ENCODE results near the gene C2orf78.
A peak's percentile ranks its signal among the peaks of the same experiment; 100 is the strongest.

The C2orf78 gene

GRCh38 chr2:73827660-73828388 lies 43.8 kb downstream of the C2orf78 start:
- no CpG with 5 or more reads among the region's 9 CpGs for WGBS (ENCODE audit: extremely low coverage, insufficient coverage, low lambda C conversion rate)
- no peak overlapping the region for H2BK5ac ChIP-seq (ENCODE audit: low read length)

GRCh38 chr2:73828389-73828817 lies 44.4 kb downstream of the C2orf78 start:
- no peaks in the 10 kb centered on the region for H3K4me1 ChIP-seq (ENCODE audit: control insufficient read depth, low read depth, low read length)
- H3K4ac ChIP-seq (ENCODE audit: low read depth, low read length): no peak overlapping the region
- WGBS (ENCODE audit: extremely low coverage, insufficient coverage, low lambda C conversion rate): no CpG with 5 or more reads among the region's 4 CpGs
- no peak overlapping the region for H4K8ac ChIP-seq (ENCODE audit: low read depth, low read length)
- H2BK15ac ChIP-seq (replicated peaks; ENCODE audit: low read depth): no peak overlapping the region
- H3K36me3 ChIP-seq (ENCODE audit: control insufficient read depth, insufficient read depth, low read length): no peaks in the 10 kb centered on the region
- H3K27me3 ChIP-seq (ENCODE audit: insufficient read depth, low read length, poor library complexity): no peaks in the 10 kb centered on the region
- H3K79me2 ChIP-seq (ENCODE audit: control insufficient read depth, insufficient read depth, low read length): peaks cover 14% of the 10 kb centered on the region
- no peak overlapping the region for H3K4me3 ChIP-seq (ENCODE audit: low read length)
- no peak overlapping the region for H3K27ac ChIP-seq (ENCODE audit: low read depth, low read length)
- H3K4me2 ChIP-seq (ENCODE audit: low read length): no peak overlapping the region
- no peak overlapping the region for H2BK120ac ChIP-seq (ENCODE audit: low read depth, low read length)
- H4K5ac ChIP-seq (ENCODE audit: low read length): no peak overlapping the region
- no peak overlapping the region for H3K18ac ChIP-seq (ENCODE audit: low read length)
- DNase-seq: no peak
- H2BK5ac ChIP-seq (ENCODE audit: low read length): no peak overlapping the region
- H3K79me1 ChIP-seq (ENCODE audit: low read length): peaks cover 7% of the 10 kb centered on the region
- H3K9ac ChIP-seq (ENCODE audit: low read length): no peak overlapping the region
- no peak overlapping the region for H2AK5ac ChIP-seq (ENCODE audit: low read length)
- no peak overlapping the region for H3K23ac ChIP-seq (ENCODE audit: low read length)
- H3K56ac ChIP-seq (ENCODE audit: low read length): no peak overlapping the region

More at GRCh38 chr2:73827660-73828388, 43.8 kb downstream of the C2orf78 start:
- H4K5ac ChIP-seq (ENCODE audit: low read length): no peak overlapping the region
- no peak overlapping the region for H3K4ac ChIP-seq (ENCODE audit: low read depth, low read length)
- H3K27ac ChIP-seq (ENCODE audit: low read depth, low read length): no peak overlapping the region
- H3K79me2 ChIP-seq (ENCODE audit: control insufficient read depth, insufficient read depth, low read length): peaks cover 14% of the 10 kb centered on the region
- peaks cover 7% of the 10 kb centered on the region for H3K79me1 ChIP-seq (ENCODE audit: low read length)
- H2BK15ac ChIP-seq (replicated peaks; ENCODE audit: low read depth): no peak overlapping the region
- H3K36me3 ChIP-seq (ENCODE audit: control insufficient read depth, insufficient read depth, low read length): no peaks in the 10 kb centered on the region
- no peak overlapping the region for H3K4me3 ChIP-seq (ENCODE audit: low read length)
- H3K4me1 ChIP-seq (ENCODE audit: control insufficient read depth, low read depth, low read length): no peaks in the 10 kb centered on the region
- H2BK120ac ChIP-seq (ENCODE audit: low read depth, low read length): no peak overlapping the region
- no peak for DNase-seq
- H3K27me3 ChIP-seq (ENCODE audit: insufficient read depth, low read length, poor library complexity): no peaks in the 10 kb centered on the region
- H3K9ac ChIP-seq (ENCODE audit: low read length): no peak overlapping the region
- no peak overlapping the region for H3K4me2 ChIP-seq (ENCODE audit: low read length)
- H4K8ac ChIP-seq (ENCODE audit: low read depth, low read length): no peak overlapping the region
- no peak overlapping the region for H2AK5ac ChIP-seq (ENCODE audit: low read length)
- no peak overlapping the region for H3K56ac ChIP-seq (ENCODE audit: low read length)
- H3K23ac ChIP-seq (ENCODE audit: low read length): no peak overlapping the region
- H3K18ac ChIP-seq (ENCODE audit: low read length): no peak overlapping the region

- Histone ChIP-seq H3K27me3 (ENCODE audit: insufficient read depth, low read length, poor library complexity) (no peaks in the 10 kb centered on the region), H3K4me2 (ENCODE audit: low read length) (peak within 1 kb of the TSS; percentile 81), H4K8ac (ENCODE audit: low read depth, low read length) (no peak within 1 kb of the TSS), H2BK5ac (ENCODE audit: low read length) (no peak within 1 kb of the TSS), H3K18ac (ENCODE audit: low read length) (peak within 1 kb of the TSS; percentile 42), H2AK5ac (ENCODE audit: low read length) (no peak within 1 kb of the TSS), H3K9ac (ENCODE audit: low read length) (peak within 1 kb of the TSS; percentile 91), H3K4me1 (ENCODE audit: control insufficient read depth, low read depth, low read length) (no peaks in the 10 kb centered on the region), H4K5ac (ENCODE audit: low read length) (no peak within 1 kb of the TSS), H3K56ac (ENCODE audit: low read length) (peak within 1 kb of the TSS; percentile 96), H3K79me1 (ENCODE audit: low read length) (peaks cover 7% of the 10 kb centered on the region), H3K4me3 (ENCODE audit: low read length) (peak within 1 kb of the TSS; percentile 84), H3K23ac (ENCODE audit: low read length) (no peak within 1 kb of the TSS), H2BK120ac (ENCODE audit: low read depth, low read length) (no peak within 1 kb of the TSS), H2BK15ac (replicated peaks; ENCODE audit: low read depth) (no peak within 1 kb of the TSS), H3K4ac (ENCODE audit: low read depth, low read length) (no peak within 1 kb of the TSS), H3K79me2 (ENCODE audit: control insufficient read depth, insufficient read depth, low read length) (peaks cover 14% of the 10 kb centered on the region), H3K36me3 (ENCODE audit: control insufficient read depth, insufficient read depth, low read length) (no peaks in the 10 kb centered on the region), H3K27ac (ENCODE audit: low read depth, low read length) (peak within 1 kb of the TSS; percentile 60)
- DNase-seq: peak; percentile 98
- WGBS (ENCODE audit: extremely low coverage, insufficient coverage, low lambda C conversion rate): no CpG with 5 or more reads among the region's 48 CpGs
Observed at GRCh38 chr2:73828818-73829570, 45.0 kb downstream of the C2orf78 start, which contains the start of gene STAMBP. Gene STAMBP (plus strand): TSS chr2:73828961. CDS start chr2:73830857, 1,896 bp downstream.

- Histone ChIP-seq H3K27ac (ENCODE audit: low read depth, low read length) (no peak overlapping the region), H3K4ac (ENCODE audit: low read depth, low read length) (no peak overlapping the region), H3K56ac (ENCODE audit: low read length) (no peak overlapping the region), H4K8ac (ENCODE audit: low read depth, low read length) (no peak overlapping the region), H2BK120ac (ENCODE audit: low read depth, low read length) (no peak overlapping the region), H3K9ac (ENCODE audit: low read length) (no peak overlapping the region), H3K23ac (ENCODE audit: low read length) (no peak overlapping the region), H2AK5ac (ENCODE audit: low read length) (no peak overlapping the region), H3K4me3 (ENCODE audit: low read length) (no peak overlapping the region), H3K79me1 (ENCODE audit: low read length) (peaks cover 7% of the 10 kb centered on the region), H2BK5ac (ENCODE audit: low read length) (no peak overlapping the region), H3K27me3 (ENCODE audit: insufficient read depth, low read length, poor library complexity) (no peaks in the 10 kb centered on the region), H3K18ac (ENCODE audit: low read length) (no peak overlapping the region), H3K79me2 (ENCODE audit: control insufficient read depth, insufficient read depth, low read length) (peaks cover 14% of the 10 kb centered on the region), H3K4me1 (ENCODE audit: control insufficient read depth, low read depth, low read length) (no peaks in the 10 kb centered on the region), H3K4me2 (ENCODE audit: low read length) (no peak overlapping the region), H2BK15ac (replicated peaks; ENCODE audit: low read depth) (no peak overlapping the region), H4K5ac (ENCODE audit: low read length) (no peak overlapping the region), H3K36me3 (ENCODE audit: control insufficient read depth, insufficient read depth, low read length) (no peaks in the 10 kb centered on the region)
- WGBS (ENCODE audit: extremely low coverage, insufficient coverage, low lambda C conversion rate): no CpG with 5 or more reads among the region's 11 CpGs
- DNase-seq: no peak
Observed at GRCh38 chr2:73830871-73831401, 47.0 kb downstream of the C2orf78 start.

- H3K23ac ChIP-seq (ENCODE audit: low read length): no peak overlapping the region
- H3K79me1 ChIP-seq (ENCODE audit: low read length): peaks cover 7% of the 10 kb centered on the region
- H3K4ac ChIP-seq (ENCODE audit: low read depth, low read length): no peak overlapping the region
Observed at GRCh38 chr2:73832930-73833329, 48.9 kb downstream of the C2orf78 start.

More at GRCh38 chr2:73832930-73833329, 48.9 kb downstream of the C2orf78 start:
- Histone ChIP-seq H2BK120ac (ENCODE audit: low read depth, low read length) (no peak overlapping the region), H2BK5ac (ENCODE audit: low read length) (no peak overlapping the region), H3K27me3 (ENCODE audit: insufficient read depth, low read length, poor library complexity) (no peaks in the 10 kb centered on the region), H3K4me1 (ENCODE audit: control insufficient read depth, low read depth, low read length) (no peaks in the 10 kb centered on the region), H3K27ac (ENCODE audit: low read depth, low read length) (no peak overlapping the region), H3K4me3 (ENCODE audit: low read length) (no peak overlapping the region), H3K18ac (ENCODE audit: low read length) (no peak overlapping the region), H3K9ac (ENCODE audit: low read length) (no peak overlapping the region), H3K36me3 (ENCODE audit: control insufficient read depth, insufficient read depth, low read length) (no peaks in the 10 kb centered on the region), H3K56ac (ENCODE audit: low read length) (no peak overlapping the region), H3K79me2 (ENCODE audit: control insufficient read depth, insufficient read depth, low read length) (peaks cover 14% of the 10 kb centered on the region), H4K8ac (ENCODE audit: low read depth, low read length) (no peak overlapping the region), H4K5ac (ENCODE audit: low read length) (no peak overlapping the region), H2BK15ac (replicated peaks; ENCODE audit: low read depth) (no peak overlapping the region), H3K4me2 (ENCODE audit: low read length) (no peak overlapping the region), H2AK5ac (ENCODE audit: low read length) (no peak overlapping the region)
- peak; percentile 7 for DNase-seq
